NCI-H2227 treated with DMSO at 0.1 percent for 48 hours (cell line): Measurements from ENCODE around the gene ILDR1.
"Not testable (repeated sequence)": the region's sequence is repeated elsewhere in the genome, so short reads cannot be mapped to it uniquely, and the experiment has no call there.

Source experiments
- DNase-seq: peaks from one replicate; lab custom pipeline; 2025; lab: John Stamatoyannopoulos, UW

ILDR1 gene

GRCh38 chr3:121943431-121943830, 78.6 kb downstream of the ILDR1 start:
- DNase-seq = no peak

DNA sequence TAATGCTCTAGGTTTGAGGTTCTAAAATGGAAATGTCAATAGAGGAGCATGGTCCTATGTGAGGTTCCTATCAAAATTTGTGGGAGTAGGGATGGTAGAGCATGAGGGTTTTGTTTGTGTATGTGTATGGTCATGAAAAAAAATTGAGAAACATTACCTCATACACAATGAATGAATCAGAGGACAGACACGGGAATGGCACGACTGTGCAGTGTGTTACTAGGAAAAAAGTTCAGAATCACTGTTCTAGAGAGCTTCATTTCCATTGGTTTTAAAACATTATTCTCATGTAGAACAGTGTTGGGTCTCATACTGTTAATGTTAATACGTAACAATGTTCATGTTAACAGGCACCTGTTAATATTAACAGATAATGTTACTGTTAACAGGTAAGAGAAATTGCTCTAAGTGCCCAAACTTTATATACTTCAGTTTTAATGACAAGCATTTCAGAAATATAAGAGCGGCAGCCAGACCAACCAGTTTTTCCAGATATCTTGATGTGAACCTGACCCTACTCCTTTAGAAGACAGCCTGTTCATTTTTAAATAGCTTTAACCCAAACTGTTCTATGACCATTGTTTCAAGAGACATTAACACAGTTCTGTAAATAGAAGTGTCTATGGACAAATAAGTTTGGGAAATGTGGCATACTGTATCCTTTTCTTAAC, 79.8 kb downstream of the ILDR1 start:
- no peak for DNase-seq

DNA sequence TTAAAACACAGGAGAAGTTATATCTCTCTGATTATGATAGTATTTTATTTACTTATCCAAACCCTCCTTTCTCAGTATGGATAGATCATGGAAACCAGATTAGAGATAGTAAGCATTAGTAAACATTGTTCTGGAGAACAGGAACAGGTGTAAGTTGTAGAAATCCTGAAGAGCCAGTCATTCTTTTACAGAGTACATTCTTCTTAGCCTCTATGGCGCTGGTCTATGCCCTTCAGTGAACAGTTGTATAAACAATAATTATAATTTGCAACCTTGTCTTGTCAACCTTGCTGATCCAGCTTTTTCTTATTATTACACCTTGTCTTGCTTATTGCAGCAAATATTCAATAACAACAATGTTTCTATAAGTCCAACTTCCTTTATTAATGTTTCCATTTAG, 80.5 kb downstream of the ILDR1 start:
- no peak for DNase-seq

GRCh38 chr3:121938141-121938855, 83.7 kb downstream of the ILDR1 start:
- DNase-seq = not testable (repeated sequence)
